HG03097 (cell line): ENCODE measurements around the gene CDH20.

Experiments used
- ATAC-seq: cut with Tn5 transposase; IDR thresholded peaks from one replicate; pipeline ENCODE4 v1.9.1; 2021; ENCODE audit not compliant: unreplicated experiment, low FRiP score

CDH20 gene

DNA sequence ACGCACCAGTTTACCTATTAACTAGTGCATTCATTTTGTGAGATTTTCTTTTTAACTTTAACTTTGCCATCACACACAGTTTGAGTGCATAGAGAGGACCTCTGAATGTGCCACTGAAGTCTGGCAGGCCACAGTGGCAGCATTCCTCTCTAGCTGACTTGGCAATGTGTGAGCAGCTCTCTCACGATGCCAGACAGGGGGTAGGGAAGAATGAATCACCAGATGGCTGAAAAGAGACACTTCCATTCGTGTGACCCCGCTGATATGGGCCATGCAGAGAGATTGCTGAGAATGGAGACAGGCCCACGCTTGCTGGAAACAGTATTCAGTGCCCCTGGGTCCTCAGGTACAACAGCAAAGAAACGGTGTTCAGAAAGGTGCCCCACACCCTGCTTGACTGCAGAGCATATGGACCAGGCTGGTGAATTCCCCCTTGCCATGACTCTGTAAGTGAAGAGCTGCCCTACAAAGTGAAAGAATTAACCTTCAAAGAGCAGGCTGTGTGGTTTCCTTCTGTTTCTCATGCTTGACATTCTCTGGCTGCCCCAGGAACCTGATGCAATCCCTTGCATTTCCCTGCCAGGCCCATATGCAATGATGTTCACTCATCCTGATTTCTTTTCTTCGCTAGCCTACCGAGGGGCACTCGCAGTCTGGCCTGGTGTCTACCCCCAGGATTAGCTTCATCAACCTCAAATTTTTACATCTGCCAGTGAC, 236.1 kb downstream of the CDH20 start:
- ATAC-seq, result no peak

GRCh38 chr18:61570070-61570469, 236.8 kb downstream of the CDH20 start:
- no peak for ATAC-seq

GRCh38 chr18:61572084-61572655, 238.9 kb downstream of the CDH20 start:
- ATAC-seq, result no peak

DNA sequence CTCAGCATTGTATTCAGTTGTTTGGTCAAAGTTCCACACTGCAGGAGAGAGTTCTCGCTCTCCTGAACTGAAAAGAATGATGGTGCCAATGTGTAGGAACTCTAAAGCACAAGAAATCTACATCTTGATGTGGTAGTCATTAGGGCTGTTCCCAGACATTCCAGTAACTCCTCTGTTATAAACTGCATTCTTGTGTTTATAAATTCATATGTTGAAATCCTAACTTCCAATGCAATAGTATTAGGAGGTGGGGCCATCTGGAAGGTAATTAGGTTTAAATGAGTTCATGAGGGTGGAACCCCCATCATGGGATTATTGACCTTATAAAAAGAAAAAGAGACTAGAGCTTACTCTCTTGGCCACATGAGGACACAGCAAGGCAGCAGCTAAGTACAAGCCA, 239.6 kb downstream of the CDH20 start:
- no peak for ATAC-seq

DNA sequence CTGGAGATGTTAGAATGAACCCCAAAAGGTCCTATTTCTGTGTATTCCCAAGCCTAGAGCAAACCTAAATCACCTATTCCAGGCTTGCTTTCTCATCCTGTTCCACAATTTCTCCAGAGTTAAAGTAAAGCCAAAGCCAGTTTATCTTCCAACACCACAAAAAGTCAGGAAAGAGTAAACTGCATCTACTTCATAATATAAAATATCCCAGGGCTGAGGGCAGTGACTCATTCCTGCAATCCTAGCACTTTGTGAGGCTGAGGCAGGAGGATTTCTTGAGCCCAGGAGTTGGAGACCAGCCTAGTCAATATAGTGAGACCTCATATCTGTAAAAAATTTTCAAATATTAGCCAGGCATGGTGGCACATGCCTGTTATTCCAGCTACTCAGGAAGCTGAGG, 241.4 kb downstream of the CDH20 start:
- no peak for ATAC-seq

- ATAC-seq, result no peak
Observed at GRCh38 chr18:61575419-61575818, 242.2 kb downstream of the CDH20 start.

DNA sequence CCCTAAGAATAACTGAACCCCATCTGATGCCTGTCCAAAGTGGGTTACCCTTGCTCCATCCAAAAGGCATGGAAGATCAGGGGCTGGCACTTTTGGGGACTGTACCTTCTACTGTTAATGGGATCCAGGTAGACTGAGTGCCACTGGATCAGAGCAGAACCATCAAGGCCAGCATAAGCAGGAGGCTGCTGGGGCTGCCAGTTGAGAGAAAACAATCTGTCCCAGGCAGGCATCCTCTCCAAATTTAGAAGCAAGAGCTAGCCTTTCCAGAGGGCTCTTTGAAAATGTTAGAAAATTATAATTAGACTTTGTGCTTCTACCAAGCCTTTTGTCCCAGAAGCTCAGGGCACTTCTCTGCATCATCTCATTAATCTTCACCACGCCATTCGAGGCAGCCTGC, 245.6 kb downstream of the CDH20 start:
- ATAC-seq, result no peak

DNA sequence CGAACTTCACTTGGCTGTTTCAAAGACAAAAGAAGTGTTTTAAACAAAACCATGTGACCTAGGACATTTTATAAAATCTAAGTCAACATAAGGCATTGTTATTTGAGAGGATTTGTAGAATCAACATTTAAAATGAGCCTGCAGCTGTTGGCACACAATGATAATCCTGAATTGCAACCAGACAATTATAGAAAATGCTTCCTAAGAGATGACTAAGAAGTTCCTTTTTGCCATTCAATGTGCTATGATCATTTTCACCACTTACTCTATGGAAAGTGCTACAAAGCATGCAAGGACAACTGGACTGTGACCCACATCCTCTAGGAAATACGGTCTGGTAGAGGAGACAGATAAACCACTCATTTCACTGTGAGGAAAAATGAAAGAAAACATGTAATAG, 246.4 kb downstream of the CDH20 start:
- no peak for ATAC-seq

DNA sequence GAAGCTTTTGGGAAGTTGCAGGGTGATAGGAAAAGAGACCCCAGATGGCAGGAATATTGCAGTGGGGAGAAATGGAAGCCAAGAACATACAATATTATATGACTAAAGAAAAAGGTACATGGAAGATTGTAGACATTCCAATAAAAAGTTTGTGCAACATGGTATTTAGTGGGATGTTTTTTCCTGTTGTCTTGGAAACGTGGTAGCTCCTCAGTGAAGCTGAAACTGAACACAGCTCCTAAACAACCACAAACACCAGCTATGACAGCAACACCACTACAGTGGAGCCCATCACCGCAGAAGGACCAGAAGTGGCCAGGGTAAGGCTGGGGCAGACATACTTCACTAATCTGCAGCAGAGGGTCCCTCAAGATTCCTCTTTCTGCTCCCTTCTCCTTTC, 246.8 kb downstream of the CDH20 start:
- no peak for ATAC-seq

DNA sequence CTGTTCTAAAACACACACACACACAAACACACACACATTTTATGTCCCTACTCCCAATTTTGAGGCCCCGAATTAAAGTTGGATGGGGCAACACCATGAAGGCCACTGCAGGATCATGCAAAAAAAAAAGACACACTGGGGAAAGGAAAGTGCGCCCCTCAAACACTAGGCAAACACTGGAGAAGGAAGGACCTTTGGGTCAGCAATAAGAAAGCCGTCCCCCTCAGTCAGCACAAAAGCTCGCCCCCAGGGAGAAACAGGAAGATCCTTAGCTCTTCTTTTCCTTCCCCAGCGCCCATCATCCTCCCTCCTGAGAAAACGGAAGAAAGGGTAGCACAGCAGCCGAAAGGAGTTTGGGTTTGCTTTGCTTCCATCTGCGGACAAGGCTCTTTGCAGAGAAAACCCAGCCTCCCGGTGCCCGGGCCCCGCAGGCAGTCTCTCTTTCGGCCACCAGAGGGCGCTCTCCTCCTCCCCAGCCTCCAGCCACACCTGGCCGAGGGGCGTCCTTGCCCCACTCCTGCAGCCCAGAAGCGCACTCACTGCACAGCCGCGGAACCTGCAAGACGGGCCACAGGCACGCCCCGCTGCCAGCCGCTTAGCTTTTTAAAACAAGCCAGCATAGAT, 248.5 kb downstream of the CDH20 start:
- peak; percentile 96 for ATAC-seq

GRCh38 chr18:61582202-61582710, 249.0 kb downstream of the CDH20 start:
- ATAC-seq, result no peak

GRCh38 chr18:61583548-61583947, 250.3 kb downstream of the CDH20 start:
- ATAC-seq, result no peak

GRCh38 chr18:61587865-61588264, 254.6 kb downstream of the CDH20 start:
- ATAC-seq, result no peak

DNA sequence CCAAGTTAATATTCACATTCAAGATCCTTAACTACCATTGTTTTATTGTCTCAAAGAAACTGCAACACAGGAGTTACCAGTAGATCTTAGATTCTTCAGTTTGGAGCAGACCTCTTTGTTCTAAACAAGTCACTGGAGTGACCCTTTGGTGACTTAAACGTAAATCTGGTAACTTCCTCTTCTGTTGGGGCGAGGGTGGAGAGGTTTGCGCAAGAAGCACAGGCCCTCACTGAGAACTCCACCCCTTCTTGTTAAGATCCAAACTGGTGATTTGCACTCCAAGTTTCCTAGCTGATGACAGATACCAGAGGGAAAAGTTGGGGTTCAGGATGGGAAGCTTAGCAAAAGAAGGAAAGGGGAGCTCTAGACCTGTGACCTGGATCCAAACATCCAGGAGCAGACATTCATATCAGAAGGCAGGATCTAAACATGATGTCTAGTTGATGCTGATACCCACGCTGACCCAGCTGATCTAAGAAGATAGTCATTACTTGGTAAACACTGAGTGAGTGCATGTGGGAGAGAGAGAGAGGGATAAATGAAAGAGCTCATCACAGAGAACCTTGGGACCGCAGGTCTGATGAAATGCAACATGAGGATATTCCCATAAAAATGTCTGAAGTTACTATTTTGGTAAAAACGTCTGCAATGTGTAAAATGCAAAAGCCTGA, 256.0 kb downstream of the CDH20 start:
- no peak for ATAC-seq

DNA sequence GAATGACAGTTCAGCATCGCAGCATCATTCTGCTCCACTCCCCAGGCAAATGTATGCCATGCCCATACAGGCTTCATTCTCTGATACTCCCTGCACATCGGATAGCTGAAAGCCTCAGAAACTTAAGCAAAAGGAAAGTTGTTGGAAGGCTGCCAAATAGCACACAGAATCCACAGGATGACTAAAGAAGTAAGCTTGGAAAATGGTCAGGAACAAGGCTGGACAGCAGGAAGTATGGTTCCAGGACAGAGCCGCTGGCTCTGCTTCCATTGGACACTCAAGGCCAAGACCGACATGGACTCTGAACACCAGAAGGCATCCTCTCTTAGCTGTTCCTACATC, 256.5 kb downstream of the CDH20 start:
- ATAC-seq, result no peak

DNA sequence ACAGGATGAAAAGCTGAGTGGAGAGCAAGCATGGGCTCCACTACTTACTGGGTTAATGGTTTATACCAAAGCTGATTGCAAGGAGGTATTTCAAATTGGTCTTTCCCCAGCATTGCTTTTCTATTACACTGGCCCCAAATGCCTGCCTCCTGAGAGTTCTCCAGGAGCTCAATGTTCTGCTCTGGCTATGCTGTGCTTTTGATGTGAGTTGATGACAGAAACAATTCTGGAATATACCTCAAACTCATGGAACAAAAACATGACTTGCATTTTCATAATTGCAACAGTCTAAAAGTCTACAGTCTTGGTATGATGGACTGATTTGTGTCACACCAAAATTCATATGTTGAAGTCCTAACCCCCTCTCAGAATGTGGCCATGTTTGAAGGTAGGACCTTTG, 258.0 kb downstream of the CDH20 start:
- no peak for ATAC-seq

GRCh38 chr18:61595615-61596251, 262.5 kb downstream of the CDH20 start:
- ATAC-seq, result no peak

DNA sequence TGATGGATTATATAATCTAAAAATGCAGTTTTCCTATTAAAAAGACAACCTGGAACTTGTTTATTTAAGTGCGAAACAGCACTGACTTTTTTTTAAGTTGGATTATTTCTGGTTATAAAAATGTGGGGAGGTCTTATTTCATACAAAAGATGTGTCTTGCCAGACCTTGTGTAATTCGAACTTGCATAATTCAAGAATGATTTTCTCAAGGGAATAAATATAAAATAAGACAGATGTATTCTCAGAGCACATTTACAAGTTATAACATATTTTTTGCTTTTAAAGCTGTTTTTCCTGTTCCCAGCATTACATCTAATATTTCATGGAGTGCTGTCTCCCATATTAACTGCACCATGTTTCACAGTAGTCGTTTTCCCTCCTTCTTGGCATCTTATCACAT, 263.1 kb downstream of the CDH20 start:
- ATAC-seq, result no peak

DNA sequence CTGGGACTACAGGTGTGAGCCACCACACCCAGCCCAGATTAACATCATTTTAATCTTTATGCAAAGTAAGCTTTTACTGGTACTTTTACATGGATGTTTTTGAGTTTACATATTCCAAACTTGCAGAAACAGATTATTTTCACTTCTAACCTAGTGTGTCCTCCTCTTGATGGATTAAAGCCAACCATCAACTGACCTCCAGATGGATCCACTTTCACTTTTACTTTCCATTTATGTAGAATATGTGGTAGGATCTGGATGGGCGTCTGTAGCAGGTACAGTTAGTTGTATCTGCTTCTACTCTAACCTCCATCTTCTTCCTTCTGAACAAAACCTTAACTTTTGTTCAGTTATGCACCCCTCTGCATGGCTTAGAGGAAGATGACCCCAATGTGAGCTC, 264.1 kb downstream of the CDH20 start:
- no peak for ATAC-seq

GRCh38 chr18:61600422-61600821, 267.2 kb downstream of the CDH20 start:
- ATAC-seq, result no peak

DNA sequence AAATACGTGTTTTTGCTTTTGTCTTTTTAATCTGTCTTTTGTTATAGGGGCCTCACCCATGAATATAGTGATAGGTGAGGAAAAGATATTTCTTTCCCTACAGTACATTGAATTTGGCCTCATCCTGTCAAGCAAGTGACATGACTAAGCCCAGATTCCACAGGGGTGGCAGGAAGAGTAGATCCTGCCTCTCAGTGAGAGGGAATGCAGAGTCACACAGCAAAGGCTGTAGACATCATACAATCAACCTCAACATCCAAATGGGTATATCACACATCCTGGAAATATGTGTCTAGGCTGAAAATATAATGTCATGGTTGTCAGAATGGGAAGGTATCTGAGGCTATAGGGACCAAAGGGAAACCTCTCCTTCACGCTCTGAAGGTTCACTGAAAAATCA, 269.6 kb downstream of the CDH20 start:
- no peak for ATAC-seq
